ENCODE measurements around the gene COL23A1.

DNA sequence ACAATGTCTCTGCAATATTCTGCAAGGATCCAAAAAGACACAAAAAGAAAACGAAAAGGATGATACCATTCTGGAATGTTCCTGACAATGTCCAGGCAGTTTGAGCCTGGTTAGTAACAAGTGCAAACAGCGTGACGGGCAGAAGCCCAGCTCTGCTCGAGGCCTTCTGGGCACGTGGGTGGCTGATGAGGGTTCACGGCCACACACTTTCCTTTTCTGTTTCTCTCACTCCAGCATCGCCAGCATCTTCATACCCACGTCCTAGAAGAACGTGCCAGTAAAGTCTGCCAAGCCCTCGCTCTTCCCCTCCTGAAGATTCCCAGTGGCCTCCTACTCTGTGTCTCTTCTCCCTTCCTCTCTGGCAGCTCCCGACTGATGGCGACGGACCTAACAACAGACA is 36.7 kb downstream of the COL23A1 start:
- TF ChIP-seq, protein P1, sequence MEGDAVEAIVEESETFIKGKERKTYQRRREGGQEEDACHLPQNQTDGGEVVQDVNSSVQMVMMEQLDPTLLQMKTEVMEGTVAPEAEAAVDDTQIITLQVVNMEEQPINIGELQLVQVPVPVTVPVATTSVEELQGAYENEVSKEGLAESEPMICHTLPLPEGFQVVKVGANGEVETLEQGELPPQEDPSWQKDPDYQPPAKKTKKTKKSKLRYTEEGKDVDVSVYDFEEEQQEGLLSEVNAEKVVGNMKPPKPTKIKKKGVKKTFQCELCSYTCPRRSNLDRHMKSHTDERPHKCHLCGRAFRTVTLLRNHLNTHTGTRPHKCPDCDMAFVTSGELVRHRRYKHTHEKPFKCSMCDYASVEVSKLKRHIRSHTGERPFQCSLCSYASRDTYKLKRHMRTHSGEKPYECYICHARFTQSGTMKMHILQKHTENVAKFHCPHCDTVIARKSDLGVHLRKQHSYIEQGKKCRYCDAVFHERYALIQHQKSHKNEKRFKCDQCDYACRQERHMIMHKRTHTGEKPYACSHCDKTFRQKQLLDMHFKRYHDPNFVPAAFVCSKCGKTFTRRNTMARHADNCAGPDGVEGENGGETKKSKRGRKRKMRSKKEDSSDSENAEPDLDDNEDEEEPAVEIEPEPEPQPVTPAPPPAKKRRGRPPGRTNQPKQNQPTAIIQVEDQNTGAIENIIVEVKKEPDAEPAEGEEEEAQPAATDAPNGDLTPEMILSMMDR (conservative IDR thresholded peaks at IDR 0.05; ENCODE audit: low read depth, low read length) = no peak
- TF ChIP-seq EZH2 (IDR thresholded peaks at IDR 0.05; ENCODE audit: borderline replicate concordance, low read depth, low read length, poor library complexity, severe bottlenecking) = no peak
